Measurements from ENCODE around the gene COBL. TPM values are rescaled to one million over a fixed set of nuclear protein-coding genes. Genes with fewer than 3 reads are reported as not detected.

Gene COBL
- total and polyA plus RNA-seq, 12 donors = 15.5 to 109 (median 87.8) TPM

DNA sequence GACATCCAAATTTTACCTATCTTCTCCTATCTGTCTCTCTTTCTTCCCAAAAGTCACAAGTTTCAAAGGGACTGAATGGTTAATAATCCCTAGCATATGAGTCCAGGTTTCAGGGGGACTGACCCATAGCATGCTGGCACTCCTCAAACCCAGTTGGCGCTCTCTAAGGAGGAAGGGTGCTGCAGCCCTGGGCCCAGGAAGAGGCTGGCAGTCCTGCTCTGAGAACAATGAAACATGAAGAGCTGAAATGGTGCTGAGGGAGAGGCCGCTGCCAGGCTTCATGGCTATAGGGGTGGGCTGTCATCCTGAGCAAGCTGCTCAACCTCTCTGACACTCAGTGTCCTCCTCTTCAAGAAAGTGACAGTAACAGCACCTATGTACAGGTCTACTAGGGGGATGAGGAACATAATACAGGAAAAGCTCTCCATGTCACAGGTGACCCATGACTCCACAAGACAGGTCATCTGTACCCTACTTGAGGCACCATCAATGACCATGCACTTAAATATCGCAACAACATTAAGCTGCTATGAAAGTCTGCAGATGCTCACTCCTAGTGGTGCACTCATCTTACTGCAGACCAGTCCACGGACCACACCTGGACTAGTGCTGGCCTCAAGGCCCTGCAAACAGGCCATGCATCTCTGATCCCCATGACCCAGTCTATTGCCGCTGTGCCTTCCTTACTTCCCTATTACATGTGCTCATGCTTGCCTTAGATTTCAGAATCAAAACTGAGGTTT is 17.0 kb downstream of the COBL start:
- WGBS, 2 donors = 91 to 92% methylated on average over 5 of the region's 5 CpGs
- no peak for ATAC-seq
- H3K36me3 ChIP-seq = no peaks in the 10 kb centered on the region
- DNase-seq = no peak
- H3K4me3 ChIP-seq = no peak overlapping the region
- H3K27ac ChIP-seq = peak overlapping the region in 2 of 10 donors; percentile 29 to 85
- intact Hi-C loops (cut with DNase I) = loop anchor here in 1 of 10 donors (10.0 kb wide), 1 partner anchor 55 kb away; no protein-coding TSS in a partner anchor
- H3K4me1 ChIP-seq = peaks cover 0 to 51% (median 20%) of the 10 kb centered on the region in 9 donors
- no peaks in the 10 kb centered on the region for H3K9me3 ChIP-seq
- no peaks in the 10 kb centered on the region for H3K27me3 ChIP-seq
- TF ChIP-seq, protein P1, sequence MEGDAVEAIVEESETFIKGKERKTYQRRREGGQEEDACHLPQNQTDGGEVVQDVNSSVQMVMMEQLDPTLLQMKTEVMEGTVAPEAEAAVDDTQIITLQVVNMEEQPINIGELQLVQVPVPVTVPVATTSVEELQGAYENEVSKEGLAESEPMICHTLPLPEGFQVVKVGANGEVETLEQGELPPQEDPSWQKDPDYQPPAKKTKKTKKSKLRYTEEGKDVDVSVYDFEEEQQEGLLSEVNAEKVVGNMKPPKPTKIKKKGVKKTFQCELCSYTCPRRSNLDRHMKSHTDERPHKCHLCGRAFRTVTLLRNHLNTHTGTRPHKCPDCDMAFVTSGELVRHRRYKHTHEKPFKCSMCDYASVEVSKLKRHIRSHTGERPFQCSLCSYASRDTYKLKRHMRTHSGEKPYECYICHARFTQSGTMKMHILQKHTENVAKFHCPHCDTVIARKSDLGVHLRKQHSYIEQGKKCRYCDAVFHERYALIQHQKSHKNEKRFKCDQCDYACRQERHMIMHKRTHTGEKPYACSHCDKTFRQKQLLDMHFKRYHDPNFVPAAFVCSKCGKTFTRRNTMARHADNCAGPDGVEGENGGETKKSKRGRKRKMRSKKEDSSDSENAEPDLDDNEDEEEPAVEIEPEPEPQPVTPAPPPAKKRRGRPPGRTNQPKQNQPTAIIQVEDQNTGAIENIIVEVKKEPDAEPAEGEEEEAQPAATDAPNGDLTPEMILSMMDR (IDR thresholded peaks at IDR 0.05) = peak in 2 of 9 donors; percentile 12 to 16

GRCh38 chr7:51298912-51299311 is 17.7 kb downstream of the COBL start:
- Histone ChIP-seq H3K36me3 (no peaks in the 10 kb centered on the region), H3K4me3 (no peak overlapping the region), H3K4me1 (peaks cover 0 to 46% (median 20%) of the 10 kb centered on the region in 9 donors), H3K27me3 (no peaks in the 10 kb centered on the region), H3K27ac (peak overlapping the region in 1 of 10 donors; percentile 29), H3K9me3 (no peaks in the 10 kb centered on the region)
- TF ChIP-seq, protein P1 (IDR thresholded peaks at IDR 0.05) = no peak
- ATAC-seq (no peak), DNase-seq (no peak)
- 72 to 79% methylated on average over 5 of the region's 5 CpGs for WGBS, 2 donors
- intact Hi-C loops (cut with DNase I) = loop anchor here in 1 of 10 donors (10.0 kb wide), 1 partner anchor 56 kb away; no protein-coding TSS in a partner anchor

DNA sequence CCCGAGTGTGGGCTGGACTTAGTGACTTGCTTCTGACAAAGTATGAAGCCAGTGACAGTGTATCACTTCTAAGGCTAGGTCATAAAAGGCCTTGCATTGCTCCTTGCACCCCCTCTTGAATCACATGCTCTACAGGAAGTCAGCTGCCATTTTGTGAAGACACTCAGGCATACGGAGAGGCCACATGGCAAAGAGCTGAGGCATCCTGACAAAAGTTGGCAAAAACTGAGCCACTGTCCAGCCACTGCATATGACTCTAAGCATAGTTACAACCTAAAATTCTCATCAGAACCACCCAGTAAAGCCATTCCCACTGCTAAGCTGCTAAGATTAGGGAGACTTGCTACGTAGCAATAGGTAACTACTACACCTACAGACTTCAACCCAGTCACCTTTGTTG is 18.6 kb downstream of the COBL start:
- intact Hi-C loops (cut with DNase I) = loop anchor here in 1 of 10 donors (10.0 kb wide), 1 partner anchor 57 kb away; no protein-coding TSS in a partner anchor
- Histone ChIP-seq H3K9me3 (no peaks in the 10 kb centered on the region), H3K27ac (no peak overlapping the region), H3K36me3 (no peaks in the 10 kb centered on the region), H3K4me1 (peaks cover 0 to 41% (median 16%) of the 10 kb centered on the region in 9 donors), H3K4me3 (no peak overlapping the region), H3K27me3 (no peaks in the 10 kb centered on the region)
- no peak for ATAC-seq
- 75 to 84% methylated on average over 3 of the region's 3 CpGs for WGBS, 2 donors
- TF ChIP-seq, protein P1 (IDR thresholded peaks at IDR 0.05) = no peak
- DNase-seq = no peak

- ATAC-seq (peak in 3 of 8 donors; percentile 40 to 52 (median 42)), DNase-seq (no peak)
- intact Hi-C loops (cut with DNase I) = loop anchor here in 1 of 10 donors (10.0 kb wide), 1 partner anchor 59 kb away; no protein-coding TSS in a partner anchor
- Histone ChIP-seq H3K36me3 (no peaks in the 10 kb centered on the region), H3K27ac (peak overlapping the region in 8 of 10 donors; percentile 2 to 84 (median 60)), H3K4me3 (no peak overlapping the region), H3K9me3 (no peaks in the 10 kb centered on the region), H3K27me3 (no peaks in the 10 kb centered on the region), H3K4me1 (peaks cover 0 to 41% (median 6%) of the 10 kb centered on the region in 9 donors)
- WGBS, 2 donors = 34 to 44% methylated on average over 3 of the region's 3 CpGs
- TF ChIP-seq, protein P1 (IDR thresholded peaks at IDR 0.05) = no peak
These were observed 21.0 kb downstream of the COBL start for GRCh38 chr7:51295440-51296245.

All from heart right ventricle (tissue), 16 donors.